Lower lobe of right lung (tissue), 2 donors: Measurements from ENCODE around the gene LMNA. TPM values are rescaled to one million over a fixed set of nuclear protein-coding genes. Genes with fewer than 3 reads are reported as not detected.

Experiments
- ATAC-seq, 2 donors: fragments of 200-7000 bp; cut with Tn5 transposase; one replicate each; pipeline ENCODE4 v1.9.1; 2020 to 2022; ENCODE audit warnings: mild to moderate bottlenecking in 2 of 2, moderate library complexity in 2 of 2
- DNase-seq: peaks from one replicate; pipeline ENCODE4 v3.0.0-alpha.2; 2020
- H3K27ac ChIP-seq: fragments of 200-600 bp; one replicate; pipeline ENCODE4 v1.8.0; 2022
- H3K27me3 ChIP-seq: fragments of 200-600 bp; one replicate; pipeline ENCODE4 v1.8.0; 2022; ENCODE audit warnings: low read depth
- H3K36me3 ChIP-seq: fragments of 200-600 bp; one replicate; pipeline ENCODE4 v1.8.0; 2022; ENCODE audit warnings: mild to moderate bottlenecking
- H3K4me1 ChIP-seq: fragments of 200-600 bp; one replicate; pipeline ENCODE4 v1.8.0; 2022
- H3K4me3 ChIP-seq: fragments of 200-600 bp; one replicate; pipeline ENCODE4 v1.8.0; 2022; ENCODE audit warnings: mild to moderate bottlenecking
- H3K9me3 ChIP-seq: fragments of 200-600 bp; one replicate; pipeline ENCODE4 v1.8.0; 2022
- intact Hi-C: fragments of 100-400 bp; cut with DNase I; formaldehyde crosslinking; loops from one replicate; pipeline ENCODE4 v1.11.0; 2022
- total RNA-seq: library from RNA; stranded (reverse); fragmentation: NEBNext Ultra II Directional; extraction: Animal tissue kit (Norgen Biotek cat#: 25700); gene quantifications from one replicate; pipeline ENCODE4 v1.2.1, GENCODE V29; 2021
- TF ChIP-seq, protein P1 (sequence below): fragments of 200-600 bp; IDR thresholded peaks from one replicate; pipeline ENCODE4 v1.8.0; 2022; ENCODE audit warnings: antibody characterized with exemption, mild to moderate bottlenecking
- donor health status: DM: no; HTN: yes; CAD: no; lungs with severe emphysema.

Gene LMNA
- total RNA-seq, 1 donor from 2014 or later, result 235 TPM

DNA sequence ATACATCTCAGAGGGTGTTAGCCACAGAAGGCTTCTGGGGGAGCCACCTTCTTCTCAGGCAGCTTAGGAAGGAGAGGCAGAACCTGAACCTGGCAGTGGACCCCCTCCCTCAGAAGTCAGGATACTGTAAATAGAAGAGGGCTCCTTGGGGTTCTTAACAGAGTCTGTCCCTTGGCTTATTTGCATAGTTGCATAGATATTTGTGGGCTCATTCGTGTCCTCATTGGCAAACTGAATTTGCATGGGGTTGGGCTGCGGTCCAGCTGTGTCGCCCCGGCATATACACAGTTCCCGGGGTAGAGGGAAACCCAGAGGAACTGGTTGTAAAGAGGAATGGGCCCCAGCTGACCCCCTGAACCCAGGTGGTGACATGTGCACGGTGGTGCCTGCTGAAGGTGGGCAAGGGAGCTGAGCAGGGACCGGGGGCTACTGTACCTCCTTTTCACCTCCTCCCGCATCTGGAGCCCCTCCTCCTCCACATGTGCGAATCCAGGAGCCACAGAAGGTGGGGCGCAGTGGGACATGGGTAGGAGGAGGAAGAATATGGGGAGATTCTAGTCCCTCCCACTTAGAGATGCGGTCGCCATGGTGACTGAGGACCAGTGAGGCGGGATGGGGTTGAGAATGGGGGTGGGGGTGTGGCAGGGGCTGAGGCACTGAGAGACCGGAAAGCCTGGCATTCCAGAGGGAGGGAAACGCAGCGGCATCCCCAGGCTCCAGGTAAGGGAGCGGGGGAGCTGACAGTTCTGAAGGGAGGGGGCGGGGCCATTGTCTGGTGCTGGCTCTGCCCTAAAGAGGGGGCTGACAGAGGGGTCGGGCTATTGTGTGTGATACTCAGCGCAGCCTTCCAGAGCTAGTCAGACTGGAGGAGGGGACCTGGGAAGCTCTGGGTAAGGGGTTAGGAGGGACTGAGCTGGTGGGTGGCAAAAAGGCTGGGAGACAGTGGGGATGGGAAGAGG, 35.1 kb downstream of the LMNA start:
- ATAC-seq, result no peak
- DNase-seq, result no peak
- no peaks in the 10 kb centered on the region for H3K9me3 ChIP-seq
- H3K27ac ChIP-seq, result peak overlapping the region; percentile 24
- intact Hi-C loops, result loop anchor here (5.0 kb wide), 1 partner anchor 78 kb away; no protein-coding TSS in a partner anchor
- TF ChIP-seq, protein P1, sequence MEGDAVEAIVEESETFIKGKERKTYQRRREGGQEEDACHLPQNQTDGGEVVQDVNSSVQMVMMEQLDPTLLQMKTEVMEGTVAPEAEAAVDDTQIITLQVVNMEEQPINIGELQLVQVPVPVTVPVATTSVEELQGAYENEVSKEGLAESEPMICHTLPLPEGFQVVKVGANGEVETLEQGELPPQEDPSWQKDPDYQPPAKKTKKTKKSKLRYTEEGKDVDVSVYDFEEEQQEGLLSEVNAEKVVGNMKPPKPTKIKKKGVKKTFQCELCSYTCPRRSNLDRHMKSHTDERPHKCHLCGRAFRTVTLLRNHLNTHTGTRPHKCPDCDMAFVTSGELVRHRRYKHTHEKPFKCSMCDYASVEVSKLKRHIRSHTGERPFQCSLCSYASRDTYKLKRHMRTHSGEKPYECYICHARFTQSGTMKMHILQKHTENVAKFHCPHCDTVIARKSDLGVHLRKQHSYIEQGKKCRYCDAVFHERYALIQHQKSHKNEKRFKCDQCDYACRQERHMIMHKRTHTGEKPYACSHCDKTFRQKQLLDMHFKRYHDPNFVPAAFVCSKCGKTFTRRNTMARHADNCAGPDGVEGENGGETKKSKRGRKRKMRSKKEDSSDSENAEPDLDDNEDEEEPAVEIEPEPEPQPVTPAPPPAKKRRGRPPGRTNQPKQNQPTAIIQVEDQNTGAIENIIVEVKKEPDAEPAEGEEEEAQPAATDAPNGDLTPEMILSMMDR, result no peak
- H3K4me1 ChIP-seq, result peaks cover 40% of the 10 kb centered on the region
- peaks cover 5% of the 10 kb centered on the region for H3K27me3 ChIP-seq
- no peaks in the 10 kb centered on the region for H3K36me3 ChIP-seq
- H3K4me3 ChIP-seq, result no peak overlapping the region

DNA sequence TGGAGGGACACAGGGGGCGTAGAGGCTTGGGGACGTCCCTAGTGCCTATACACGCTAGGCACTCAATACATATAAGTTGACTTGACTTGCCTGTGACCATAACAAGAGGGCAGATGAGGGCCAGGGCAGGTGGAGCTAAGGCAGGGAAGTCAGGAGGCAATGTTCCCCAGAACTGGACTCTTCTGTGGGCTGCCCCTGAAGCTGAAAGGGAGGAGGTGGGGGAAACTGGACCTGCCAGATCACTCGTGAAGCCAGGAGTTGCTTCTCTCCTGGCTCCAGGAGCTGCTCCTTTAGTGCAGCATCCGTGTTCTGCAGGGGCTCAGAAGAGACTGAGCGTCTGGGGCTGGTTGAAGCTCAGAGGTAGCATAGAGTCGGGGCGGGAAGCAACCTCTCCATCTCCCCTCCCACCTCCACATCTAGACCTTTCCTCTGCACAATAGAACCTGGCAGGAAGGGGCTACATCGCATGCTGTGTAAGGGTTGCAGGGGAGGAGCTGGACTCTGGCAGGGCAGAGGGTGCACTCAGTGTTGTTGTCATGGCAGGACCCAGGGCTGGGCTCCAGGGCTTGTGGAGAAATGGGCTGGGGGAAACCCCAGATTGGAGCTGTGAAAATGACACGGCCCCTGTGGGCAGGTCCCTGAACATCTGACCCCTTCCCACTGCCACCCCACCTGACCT, 36.0 kb downstream of the LMNA start:
- Histone ChIP-seq H3K36me3 (no peaks in the 10 kb centered on the region), H3K27ac (no peak overlapping the region), H3K9me3 (no peaks in the 10 kb centered on the region), H3K27me3 (peaks cover 5% of the 10 kb centered on the region), H3K4me1 (peaks cover 48% of the 10 kb centered on the region), H3K4me3 (no peak overlapping the region)
- intact Hi-C loops, result no loop called here
- ATAC-seq (no peak), DNase-seq (no peak)
- TF ChIP-seq, protein P1, result no peak

DNA sequence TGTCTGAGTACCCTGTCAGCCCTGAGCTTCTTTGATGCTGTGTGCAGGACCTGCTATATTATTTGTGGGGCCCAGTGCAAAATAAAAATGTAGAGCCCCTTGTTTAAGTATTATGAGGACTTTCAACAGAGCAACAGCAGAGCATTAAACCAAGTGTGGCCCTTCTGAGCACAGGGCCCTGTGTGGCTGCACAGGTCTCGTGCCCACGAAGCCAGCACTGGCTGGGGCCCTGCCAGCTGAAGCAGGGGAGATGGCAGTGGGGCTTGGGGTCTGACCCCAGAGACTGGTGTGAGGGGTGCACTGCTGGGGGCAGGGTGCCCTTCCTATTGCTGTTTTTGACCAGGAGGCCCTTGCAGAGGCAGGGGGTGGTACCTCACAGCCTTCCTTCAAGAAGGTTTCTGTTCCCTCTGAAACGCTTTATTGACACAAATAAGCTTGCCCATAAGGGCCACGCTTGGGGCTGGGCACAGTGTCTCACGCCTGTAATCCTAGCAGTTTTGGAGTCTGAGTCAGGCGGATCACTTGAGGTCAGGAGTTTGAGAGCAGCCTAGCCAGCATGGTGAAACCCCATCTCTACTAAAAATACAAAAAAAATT, 36.7 kb downstream of the LMNA start:
- Histone ChIP-seq H3K27me3 (peaks cover 5% of the 10 kb centered on the region), H3K27ac (no peak overlapping the region), H3K4me1 (peaks cover 45% of the 10 kb centered on the region), H3K36me3 (no peaks in the 10 kb centered on the region), H3K4me3 (no peak overlapping the region), H3K9me3 (no peaks in the 10 kb centered on the region)
- intact Hi-C loops, result no loop called here
- TF ChIP-seq, protein P1, result no peak
- ATAC-seq, result no peak
- no peak for DNase-seq

DNA sequence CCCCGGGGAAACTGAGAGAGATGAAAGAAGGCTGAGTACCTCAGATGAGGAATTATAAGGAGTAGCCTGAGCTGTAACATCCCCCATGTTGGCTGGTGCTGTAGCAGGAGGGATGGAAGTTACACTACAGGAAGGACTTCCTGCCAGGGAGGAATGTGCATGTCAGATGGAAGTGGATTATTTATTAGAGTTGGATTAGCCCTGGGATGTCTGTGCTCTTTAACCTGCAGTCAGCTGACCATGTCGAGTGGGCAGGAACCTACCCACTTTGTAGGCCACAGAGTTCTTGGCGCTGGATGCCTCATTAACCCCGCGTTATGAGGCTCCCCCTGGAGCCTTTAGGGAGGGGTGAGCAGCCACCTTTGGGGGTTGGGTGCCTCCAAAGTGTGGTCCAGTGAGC, 38.1 kb downstream of the LMNA start:
- Histone ChIP-seq H3K27ac (no peak overlapping the region), H3K36me3 (no peaks in the 10 kb centered on the region), H3K4me1 (peaks cover 35% of the 10 kb centered on the region), H3K4me3 (no peak overlapping the region), H3K27me3 (peaks cover 5% of the 10 kb centered on the region), H3K9me3 (no peaks in the 10 kb centered on the region)
- intact Hi-C loops, result no loop called here
- DNase-seq (no peak), ATAC-seq (no peak)
- TF ChIP-seq, protein P1, result no peak

DNA sequence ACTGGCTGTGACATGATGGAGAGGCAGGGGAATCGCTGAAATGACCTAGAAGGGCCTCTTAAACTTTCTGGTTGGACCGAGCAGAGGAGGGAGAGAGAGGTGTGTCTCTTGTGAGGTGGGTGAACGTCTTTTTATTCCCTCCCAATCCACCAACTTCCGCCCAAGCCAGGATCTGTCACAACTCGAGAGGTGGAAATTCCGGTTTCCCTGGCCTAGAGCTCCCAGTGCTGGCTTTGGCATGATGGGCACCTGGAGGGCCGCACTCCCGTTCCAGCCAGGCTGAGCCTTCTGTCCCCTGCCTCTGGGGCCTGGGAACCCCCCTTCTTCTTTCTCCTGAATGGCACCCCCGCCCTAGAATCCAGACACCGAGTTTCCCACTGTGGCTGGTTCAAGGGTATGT, 38.9 kb downstream of the LMNA start, which contains the start of gene SEMA4A:
TSS of gene SEMA4A (plus strand) at position 224 of the 400 bp plus-strand sequence. CDS start 994 bp downstream, outside the sequence.
- peak within 1 kb of the TSS; percentile 34 for H3K4me3 ChIP-seq
- no peaks in the 10 kb centered on the region for H3K36me3 ChIP-seq
- peaks cover 5% of the 10 kb centered on the region for H3K27me3 ChIP-seq
- TF ChIP-seq, protein P1, result no peak
- peaks cover 34% of the 10 kb centered on the region for H3K4me1 ChIP-seq
- ATAC-seq (peak; percentile 23 to 57), DNase-seq (peak; percentile 74)
- peak within 1 kb of the TSS; percentile 42 for H3K27ac ChIP-seq
- intact Hi-C loops, result no loop called here
- H3K9me3 ChIP-seq, result no peaks in the 10 kb centered on the region
